ENCODE data around the gene TMEM208.

DNA sequence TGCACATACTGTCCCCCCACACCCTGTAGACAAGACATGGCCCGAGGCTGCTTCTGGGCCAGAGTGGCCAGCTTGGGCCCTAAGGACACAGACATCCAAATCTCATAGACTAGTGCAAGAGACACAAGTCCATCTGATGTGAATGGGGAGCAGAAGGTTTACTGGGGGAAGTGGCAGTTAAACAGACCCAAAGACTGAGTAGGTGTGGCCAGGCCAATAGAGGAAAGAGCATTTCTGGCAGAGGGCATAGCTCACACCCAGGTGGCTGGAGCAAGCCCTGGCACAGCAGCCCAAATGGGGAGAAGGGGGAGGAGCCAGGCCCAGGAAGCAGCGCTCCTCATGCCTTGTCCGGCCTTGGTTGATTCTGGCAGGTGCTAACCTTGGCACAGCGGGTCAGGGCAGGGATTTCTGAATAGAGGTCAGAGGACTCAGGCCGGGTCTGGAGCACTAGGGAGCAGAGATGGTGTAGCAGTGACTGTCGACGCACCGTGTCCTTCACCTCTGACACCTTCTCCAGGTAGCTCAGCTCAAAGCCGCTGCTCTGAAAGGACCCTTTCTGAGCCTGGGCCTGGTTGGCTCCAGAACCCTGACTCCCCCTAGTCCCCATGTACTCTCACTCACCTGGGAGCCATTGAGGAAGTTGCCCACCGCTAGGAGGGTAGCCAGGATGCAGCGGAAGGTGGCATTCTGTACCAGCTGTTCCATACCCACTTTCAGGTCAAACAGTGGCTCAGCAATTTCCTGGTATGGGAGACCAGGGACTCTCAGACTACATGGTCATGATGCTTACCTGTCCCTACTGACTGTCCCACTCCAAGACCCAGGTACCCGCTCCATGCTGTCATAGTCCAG, 4.1 kb downstream of the TMEM208 start:
- TF ChIP-seq, protein P1, sequence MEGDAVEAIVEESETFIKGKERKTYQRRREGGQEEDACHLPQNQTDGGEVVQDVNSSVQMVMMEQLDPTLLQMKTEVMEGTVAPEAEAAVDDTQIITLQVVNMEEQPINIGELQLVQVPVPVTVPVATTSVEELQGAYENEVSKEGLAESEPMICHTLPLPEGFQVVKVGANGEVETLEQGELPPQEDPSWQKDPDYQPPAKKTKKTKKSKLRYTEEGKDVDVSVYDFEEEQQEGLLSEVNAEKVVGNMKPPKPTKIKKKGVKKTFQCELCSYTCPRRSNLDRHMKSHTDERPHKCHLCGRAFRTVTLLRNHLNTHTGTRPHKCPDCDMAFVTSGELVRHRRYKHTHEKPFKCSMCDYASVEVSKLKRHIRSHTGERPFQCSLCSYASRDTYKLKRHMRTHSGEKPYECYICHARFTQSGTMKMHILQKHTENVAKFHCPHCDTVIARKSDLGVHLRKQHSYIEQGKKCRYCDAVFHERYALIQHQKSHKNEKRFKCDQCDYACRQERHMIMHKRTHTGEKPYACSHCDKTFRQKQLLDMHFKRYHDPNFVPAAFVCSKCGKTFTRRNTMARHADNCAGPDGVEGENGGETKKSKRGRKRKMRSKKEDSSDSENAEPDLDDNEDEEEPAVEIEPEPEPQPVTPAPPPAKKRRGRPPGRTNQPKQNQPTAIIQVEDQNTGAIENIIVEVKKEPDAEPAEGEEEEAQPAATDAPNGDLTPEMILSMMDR (IDR thresholded peaks at IDR 0.05; ENCODE audit: insufficient read depth, low read depth, low read length), result no peak
- TF ChIP-seq EZH2 (IDR thresholded peaks at IDR 0.05; ENCODE audit: insufficient read depth, low read length), result no peak
